ENCODE measurements around the gene KLHL29. TPM values are rescaled to one million over a fixed set of nuclear protein-coding genes. Genes with fewer than 3 reads are reported as not detected.

Gene KLHL29
- total RNA-seq, 1 experiment from 2014 or later = 3.8 TPM

- H2AFZ ChIP-seq (ENCODE audit: low read length) = no peak overlapping the region
- no peak overlapping the region for H3K4me3 ChIP-seq (ENCODE audit: low read length)
- H3K27me3 ChIP-seq (ENCODE audit: low read length) = no peaks in the 10 kb centered on the region
- H4K20me1 ChIP-seq (ENCODE audit: insufficient read depth, low read depth, low read length) = peaks cover 35% of the 10 kb centered on the region; the same call in 1 of the 2 replicates
- no peak overlapping the region for H3K4me2 ChIP-seq (ENCODE audit: low read depth, low read length, poor library complexity, severe bottlenecking)
- H3K9me2 ChIP-seq (replicated peaks; ENCODE audit: insufficient read depth, low read length) = no peaks in the 10 kb centered on the region
- H3K9me3 ChIP-seq (ENCODE audit: low read length) = no peaks in the 10 kb centered on the region
- H3K79me2 ChIP-seq (ENCODE audit: low read length) = no peaks in the 10 kb centered on the region
- no peaks in the 10 kb centered on the region for H3K36me3 ChIP-seq (ENCODE audit: insufficient read depth, low read length)
- H3K27ac ChIP-seq (ENCODE audit: low read length) = no peak overlapping the region
- H3K4me1 ChIP-seq (ENCODE audit: low read length) = no peaks in the 10 kb centered on the region
- DNase-seq = no peak
- no peak overlapping the region for H3K9ac ChIP-seq (ENCODE audit: low read length)
Measured at GRCh38 chr2:23548143-23548769, 163.3 kb downstream of the KLHL29 start.

- H3K36me3 ChIP-seq (ENCODE audit: insufficient read depth, low read length) = no peaks in the 10 kb centered on the region
- H3K9me2 ChIP-seq (replicated peaks; ENCODE audit: insufficient read depth, low read length) = no peaks in the 10 kb centered on the region
- H2AFZ ChIP-seq (ENCODE audit: low read length) = no peak overlapping the region
- DNase-seq = no peak
- H3K27me3 ChIP-seq (ENCODE audit: low read length) = no peaks in the 10 kb centered on the region
- no peak overlapping the region for H3K9ac ChIP-seq (ENCODE audit: low read length)
- H3K4me3 ChIP-seq (ENCODE audit: low read length) = no peak overlapping the region
- H3K27ac ChIP-seq (ENCODE audit: low read length) = no peak overlapping the region
- H3K4me1 ChIP-seq (ENCODE audit: low read length) = no peaks in the 10 kb centered on the region
- no peaks in the 10 kb centered on the region for H3K79me2 ChIP-seq (ENCODE audit: low read length)
- peaks cover 31% of the 10 kb centered on the region; the same call in 1 of the 2 replicates for H4K20me1 ChIP-seq (ENCODE audit: insufficient read depth, low read depth, low read length)
- H3K9me3 ChIP-seq (ENCODE audit: low read length) = no peaks in the 10 kb centered on the region
- H3K4me2 ChIP-seq (ENCODE audit: low read depth, low read length, poor library complexity, severe bottlenecking) = no peak overlapping the region
Measured at GRCh38 chr2:23549051-23549450, 164.1 kb downstream of the KLHL29 start.

DNA sequence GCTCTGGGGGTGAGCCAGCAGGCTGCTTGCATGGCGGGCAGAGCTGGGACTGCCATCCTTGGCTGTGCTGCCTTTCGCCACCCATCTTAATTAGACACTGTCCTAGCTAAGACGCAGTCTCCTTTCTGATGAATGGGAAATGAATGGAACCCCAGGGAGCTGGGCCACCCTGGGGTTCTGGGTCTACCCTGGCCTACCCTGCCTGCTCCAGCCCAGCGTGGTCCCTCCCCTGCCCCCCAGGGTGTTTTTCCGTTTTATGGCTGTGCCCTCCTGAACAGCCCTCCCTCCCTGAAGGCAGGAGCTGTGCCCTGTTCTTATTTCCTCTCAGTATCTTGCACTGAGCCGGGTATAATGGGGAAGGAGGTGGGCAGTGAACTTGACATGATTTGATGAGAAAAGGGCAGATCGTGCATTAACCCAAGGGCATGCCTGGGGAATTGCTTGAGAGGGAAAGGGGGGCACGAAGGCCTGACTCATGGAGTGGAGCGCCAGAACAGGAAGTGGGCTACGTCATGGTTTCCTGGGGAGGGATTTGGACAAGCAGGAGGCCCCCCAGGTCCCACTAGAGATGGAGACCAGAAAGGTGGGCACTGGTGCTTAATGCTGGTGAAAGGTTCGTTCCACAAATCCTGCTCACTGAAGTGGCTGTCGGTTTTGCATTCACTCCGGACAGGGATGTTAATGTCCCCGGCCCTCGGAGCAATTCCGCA is 165.0 kb downstream of the KLHL29 start:
- Histone ChIP-seq H2AFZ (ENCODE audit: low read length) (no peak overlapping the region), H3K9ac (ENCODE audit: low read length) (no peak overlapping the region), H3K9me2 (replicated peaks; ENCODE audit: insufficient read depth, low read length) (no peaks in the 10 kb centered on the region), H3K27ac (ENCODE audit: low read length) (no peak overlapping the region), H3K27me3 (ENCODE audit: low read length) (no peaks in the 10 kb centered on the region), H3K79me2 (ENCODE audit: low read length) (no peaks in the 10 kb centered on the region), H3K36me3 (ENCODE audit: insufficient read depth, low read length) (no peaks in the 10 kb centered on the region), H4K20me1 (ENCODE audit: insufficient read depth, low read depth, low read length) (peaks cover 29% of the 10 kb centered on the region; the same call in 1 of the 2 replicates), H3K4me3 (ENCODE audit: low read length) (no peak overlapping the region), H3K4me1 (ENCODE audit: low read length) (no peaks in the 10 kb centered on the region), H3K9me3 (ENCODE audit: low read length) (no peaks in the 10 kb centered on the region), H3K4me2 (ENCODE audit: low read depth, low read length, poor library complexity, severe bottlenecking) (no peak overlapping the region)
- DNase-seq = no peak

DNA sequence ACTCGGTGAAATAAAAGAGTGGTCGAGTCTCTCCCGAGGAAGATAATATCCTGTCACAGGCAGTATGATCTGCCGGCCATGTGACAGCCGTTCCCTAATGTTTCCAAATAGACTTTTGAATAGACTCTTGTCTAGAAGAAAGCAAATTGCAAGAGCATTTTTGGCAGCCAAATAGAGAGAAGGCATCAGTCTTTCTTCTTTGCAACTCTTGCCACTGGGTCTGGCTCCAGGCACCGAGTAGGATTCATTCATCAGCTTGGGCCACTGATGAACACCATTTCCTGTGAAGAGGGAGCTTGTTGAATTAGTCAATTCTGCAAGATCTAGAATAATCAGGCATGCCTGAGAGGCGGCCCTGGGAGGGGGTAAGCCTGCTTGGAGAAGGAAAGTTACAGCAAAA is 165.6 kb downstream of the KLHL29 start:
- no peaks in the 10 kb centered on the region for H3K9me2 ChIP-seq (replicated peaks; ENCODE audit: insufficient read depth, low read length)
- H4K20me1 ChIP-seq (ENCODE audit: insufficient read depth, low read depth, low read length) = peaks cover 27% of the 10 kb centered on the region; the same call in 1 of the 2 replicates
- no peak overlapping the region for H3K27ac ChIP-seq (ENCODE audit: low read length)
- no peak for DNase-seq
- H2AFZ ChIP-seq (ENCODE audit: low read length) = no peak overlapping the region
- no peaks in the 10 kb centered on the region for H3K36me3 ChIP-seq (ENCODE audit: insufficient read depth, low read length)
- no peaks in the 10 kb centered on the region for H3K9me3 ChIP-seq (ENCODE audit: low read length)
- no peaks in the 10 kb centered on the region for H3K4me1 ChIP-seq (ENCODE audit: low read length)
- H3K4me2 ChIP-seq (ENCODE audit: low read depth, low read length, poor library complexity, severe bottlenecking) = no peak overlapping the region
- no peaks in the 10 kb centered on the region for H3K79me2 ChIP-seq (ENCODE audit: low read length)
- no peak overlapping the region for H3K4me3 ChIP-seq (ENCODE audit: low read length)
- no peak overlapping the region for H3K9ac ChIP-seq (ENCODE audit: low read length)
- H3K27me3 ChIP-seq (ENCODE audit: low read length) = no peaks in the 10 kb centered on the region

GRCh38 chr2:23551875-23552274 is 166.9 kb downstream of the KLHL29 start:
- Histone ChIP-seq H3K79me2 (ENCODE audit: low read length) (no peaks in the 10 kb centered on the region), H3K9me3 (ENCODE audit: low read length) (no peaks in the 10 kb centered on the region), H3K9me2 (replicated peaks; ENCODE audit: insufficient read depth, low read length) (no peaks in the 10 kb centered on the region), H3K27ac (ENCODE audit: low read length) (no peak overlapping the region), H3K4me2 (ENCODE audit: low read depth, low read length, poor library complexity, severe bottlenecking) (no peak overlapping the region), H3K9ac (ENCODE audit: low read length) (no peak overlapping the region), H4K20me1 (ENCODE audit: insufficient read depth, low read depth, low read length) (peaks cover 17% of the 10 kb centered on the region; the same call in 1 of the 2 replicates), H3K36me3 (ENCODE audit: insufficient read depth, low read length) (no peaks in the 10 kb centered on the region), H2AFZ (ENCODE audit: low read length) (no peak overlapping the region), H3K4me3 (ENCODE audit: low read length) (no peak overlapping the region), H3K4me1 (ENCODE audit: low read length) (no peaks in the 10 kb centered on the region), H3K27me3 (ENCODE audit: low read length) (no peaks in the 10 kb centered on the region)
- no peak for DNase-seq

DNA sequence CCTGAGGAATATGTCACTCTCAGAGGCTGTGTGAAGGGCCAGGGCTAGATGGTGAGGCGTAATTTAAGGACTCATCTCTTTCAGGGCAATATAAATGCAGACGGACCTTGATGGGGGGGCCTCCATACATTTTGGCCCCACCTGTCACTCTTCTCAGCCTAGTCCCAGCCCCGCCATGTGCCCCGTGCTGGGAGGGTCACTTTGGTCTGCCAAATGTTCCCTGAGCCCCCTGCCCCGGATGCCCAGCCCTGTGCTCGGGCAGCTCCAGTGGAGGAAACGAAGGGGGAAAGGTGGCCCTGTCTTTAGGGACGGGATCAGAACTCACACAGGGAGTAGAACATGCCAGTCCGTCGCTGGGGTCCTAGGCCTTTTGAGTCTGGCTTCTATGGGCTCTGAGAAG is 168.6 kb downstream of the KLHL29 start:
- Histone ChIP-seq H2AFZ (ENCODE audit: low read length) (no peak overlapping the region), H3K4me3 (ENCODE audit: low read length) (no peak overlapping the region), H3K79me2 (ENCODE audit: low read length) (no peaks in the 10 kb centered on the region), H3K4me1 (ENCODE audit: low read length) (no peaks in the 10 kb centered on the region), H3K36me3 (ENCODE audit: insufficient read depth, low read length) (no peaks in the 10 kb centered on the region), H4K20me1 (ENCODE audit: insufficient read depth, low read depth, low read length) (peaks cover 11% of the 10 kb centered on the region; the same call in 1 of the 2 replicates), H3K9me3 (ENCODE audit: low read length) (no peaks in the 10 kb centered on the region), H3K9me2 (replicated peaks; ENCODE audit: insufficient read depth, low read length) (no peaks in the 10 kb centered on the region), H3K27me3 (ENCODE audit: low read length) (no peaks in the 10 kb centered on the region), H3K4me2 (ENCODE audit: low read depth, low read length, poor library complexity, severe bottlenecking) (no peak overlapping the region), H3K9ac (ENCODE audit: low read length) (no peak overlapping the region), H3K27ac (ENCODE audit: low read length) (no peak overlapping the region)
- DNase-seq = no peak

GRCh38 chr2:23554054-23554697 is 169.2 kb downstream of the KLHL29 start:
- no peaks in the 10 kb centered on the region for H3K27me3 ChIP-seq (ENCODE audit: low read length)
- no peak overlapping the region for H3K9ac ChIP-seq (ENCODE audit: low read length)
- no peak overlapping the region for H2AFZ ChIP-seq (ENCODE audit: low read length)
- no peaks in the 10 kb centered on the region for H3K9me2 ChIP-seq (replicated peaks; ENCODE audit: insufficient read depth, low read length)
- no peaks in the 10 kb centered on the region for H3K36me3 ChIP-seq (ENCODE audit: insufficient read depth, low read length)
- no peak overlapping the region for H3K27ac ChIP-seq (ENCODE audit: low read length)
- H4K20me1 ChIP-seq (ENCODE audit: insufficient read depth, low read depth, low read length) = peaks cover 11% of the 10 kb centered on the region; the same call in 1 of the 2 replicates
- no peak overlapping the region for H3K4me2 ChIP-seq (ENCODE audit: low read depth, low read length, poor library complexity, severe bottlenecking)
- H3K4me1 ChIP-seq (ENCODE audit: low read length) = no peaks in the 10 kb centered on the region
- no peak for DNase-seq
- H3K79me2 ChIP-seq (ENCODE audit: low read length) = no peaks in the 10 kb centered on the region
- H3K4me3 ChIP-seq (ENCODE audit: low read length) = no peak overlapping the region
- no peaks in the 10 kb centered on the region for H3K9me3 ChIP-seq (ENCODE audit: low read length)

DNA sequence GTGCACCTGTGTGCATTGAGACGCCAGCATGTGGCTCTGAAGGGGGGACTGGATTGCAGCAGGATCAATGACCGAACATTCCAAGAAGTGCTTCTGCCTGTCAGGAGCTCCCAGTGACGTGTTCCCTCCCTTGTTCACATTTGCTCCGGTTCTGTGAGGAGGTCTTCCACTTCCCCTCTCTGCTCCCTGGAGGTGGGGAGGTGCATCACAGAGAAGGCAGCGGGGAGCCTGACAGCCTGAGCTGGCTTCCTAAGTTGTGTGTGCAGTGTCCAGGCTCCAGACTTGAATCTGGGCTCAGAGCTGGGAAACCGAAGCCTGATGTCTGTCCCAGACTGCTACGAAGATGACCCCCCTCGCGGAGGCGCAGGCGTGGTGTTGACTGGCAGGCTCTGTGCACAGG is 171.0 kb downstream of the KLHL29 start:
- no peaks in the 10 kb centered on the region for H3K79me2 ChIP-seq (ENCODE audit: low read length)
- 0 out of 2 replicates have a peak, but pooled peaks cover 1% of the 10 kb centered on the region for H4K20me1 ChIP-seq (ENCODE audit: insufficient read depth, low read depth, low read length)
- no peak overlapping the region for H3K27ac ChIP-seq (ENCODE audit: low read length)
- H3K4me1 ChIP-seq (ENCODE audit: low read length) = no peaks in the 10 kb centered on the region
- no peak overlapping the region for H2AFZ ChIP-seq (ENCODE audit: low read length)
- H3K9ac ChIP-seq (ENCODE audit: low read length) = no peak overlapping the region
- no peak for DNase-seq
- H3K36me3 ChIP-seq (ENCODE audit: insufficient read depth, low read length) = no peaks in the 10 kb centered on the region
- no peaks in the 10 kb centered on the region for H3K27me3 ChIP-seq (ENCODE audit: low read length)
- no peak overlapping the region for H3K4me2 ChIP-seq (ENCODE audit: low read depth, low read length, poor library complexity, severe bottlenecking)
- no peaks in the 10 kb centered on the region for H3K9me2 ChIP-seq (replicated peaks; ENCODE audit: insufficient read depth, low read length)
- no peak overlapping the region for H3K4me3 ChIP-seq (ENCODE audit: low read length)
- no peaks in the 10 kb centered on the region for H3K9me3 ChIP-seq (ENCODE audit: low read length)
